Esophagus mucosa (tissue), 1 donor: ENCODE data around the gene NUDT16L1. TPM values are rescaled to one million over a fixed set of nuclear protein-coding genes. Genes with fewer than 3 reads are reported as not detected.
A peak's percentile ranks its signal among the peaks of the same experiment; 100 is the strongest.

ENCODE experiments used
- ATAC-seq: fragments of 200-7000 bp; cut with Tn5 transposase; one replicate; pipeline ENCODE4 v1.9.1; 2020
- total RNA-seq: library from RNA; stranded (reverse); gene quantifications from one replicate; pipeline ENCODE4 v1.2.4, GENCODE V29; 2023
- donor health status: DM: yes; HTN: yes; CAD: no.

Gene NUDT16L1
- total RNA-seq, 1 donor from 2014 or later = 24.2 TPM

DNA sequence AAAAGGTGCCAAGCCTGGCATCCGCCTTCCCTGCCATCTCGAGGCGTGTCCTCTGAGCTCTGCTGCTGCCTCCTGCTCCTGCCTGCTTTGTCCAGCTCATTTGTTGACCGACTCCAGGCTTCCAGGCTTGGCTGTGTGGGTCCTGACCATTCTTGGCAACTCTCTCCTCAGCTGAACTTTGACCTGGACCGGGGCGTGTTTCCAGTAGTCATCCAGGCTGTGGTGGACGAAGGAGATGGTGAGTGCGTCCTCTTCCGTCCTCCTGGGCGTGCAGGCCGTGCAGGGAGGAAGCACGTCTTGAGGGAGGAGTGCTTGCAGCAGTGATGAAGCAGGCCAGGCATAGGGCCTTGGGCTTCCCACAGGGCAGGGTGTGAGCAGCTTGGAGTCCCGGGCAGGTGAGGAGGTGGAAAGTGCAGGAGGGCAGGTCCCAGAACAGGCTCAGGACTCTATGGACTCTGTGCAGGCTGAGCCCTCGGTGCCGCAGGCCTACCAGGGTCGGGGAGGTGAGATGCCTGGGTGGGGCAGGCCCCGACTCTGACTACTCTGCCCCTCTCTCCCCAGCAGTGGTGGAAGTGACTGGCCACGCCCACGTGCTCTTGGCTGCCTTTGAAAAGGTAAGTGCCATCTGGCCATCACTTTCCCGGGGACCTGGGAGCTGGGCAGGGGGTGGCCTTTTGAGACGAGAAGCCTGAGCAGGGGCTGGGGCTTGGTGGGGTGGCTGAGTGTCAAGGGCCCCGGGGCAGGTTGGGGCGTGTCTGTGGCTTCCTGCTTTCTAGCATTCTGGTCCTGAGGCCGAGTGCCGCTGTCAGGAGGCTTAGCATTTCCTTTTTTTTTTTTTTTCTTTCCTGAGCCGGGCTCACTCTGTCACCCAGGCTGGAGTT, 28.6 kb upstream of the NUDT16L1 start:
- peak; percentile 78 for ATAC-seq

- ATAC-seq = no peak
Observed at GRCh38 chr16:4666537-4667202, 26.7 kb upstream of the NUDT16L1 start.

DNA sequence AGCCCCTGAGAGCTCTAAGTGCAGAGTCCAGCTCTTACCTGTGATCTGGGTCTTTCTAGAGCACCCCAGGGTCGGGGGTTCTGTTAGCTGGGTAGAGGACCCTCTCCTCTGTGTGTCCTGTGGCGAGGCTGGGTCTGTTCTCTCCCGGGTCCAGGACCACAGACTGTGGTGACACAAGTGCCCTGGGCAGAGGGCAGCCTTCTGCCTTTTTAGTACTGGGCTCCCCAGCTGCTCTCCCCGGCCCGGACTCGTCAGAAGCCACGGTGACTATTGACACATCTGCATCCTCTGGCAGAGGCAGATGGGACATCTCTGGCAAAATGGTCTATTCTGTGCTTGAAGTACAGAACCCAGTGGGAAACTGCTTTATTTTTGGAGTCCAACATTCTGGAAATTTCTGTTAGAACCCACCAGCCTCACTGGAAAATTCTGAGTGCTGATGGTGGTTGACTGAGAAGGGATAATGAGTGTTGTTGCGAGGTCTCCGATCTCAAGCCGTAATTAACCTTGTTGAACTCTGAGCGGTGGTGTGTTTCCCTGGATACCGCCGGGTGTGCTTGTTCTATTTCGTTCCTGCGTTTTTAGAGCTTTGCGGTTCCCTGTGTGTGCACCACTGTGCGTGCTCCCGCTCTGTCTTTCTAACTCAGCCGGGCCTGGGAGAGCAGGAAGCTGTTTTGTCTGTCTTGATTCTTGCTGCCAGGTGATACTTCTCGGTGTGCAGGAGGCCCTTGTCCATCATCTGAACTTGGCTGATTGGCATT, 26.0 kb upstream of the NUDT16L1 start:
- ATAC-seq = no peak

DNA sequence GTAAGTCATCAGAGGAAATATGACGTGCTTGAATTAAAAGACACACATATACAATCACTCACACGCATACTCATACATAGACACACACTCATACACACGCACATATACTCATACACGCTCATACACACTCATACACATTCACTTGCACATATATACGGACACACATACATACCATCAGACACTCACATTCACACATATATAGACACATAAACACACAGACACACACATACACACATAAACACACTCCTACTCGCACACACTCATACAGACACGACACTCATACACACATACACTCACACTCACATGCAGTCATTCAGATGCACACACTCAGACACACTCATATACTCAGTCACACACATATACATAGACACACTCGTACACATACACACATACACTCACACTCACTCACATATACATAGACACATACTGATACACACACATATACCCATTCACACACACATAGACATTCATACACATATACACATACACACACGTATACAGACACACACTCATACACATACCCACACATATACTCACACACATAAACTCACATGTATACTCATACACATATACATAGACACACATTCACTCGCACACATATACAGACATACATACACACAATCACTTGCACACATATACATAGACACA, 24.9 kb upstream of the NUDT16L1 start:
- no peak for ATAC-seq

DNA sequence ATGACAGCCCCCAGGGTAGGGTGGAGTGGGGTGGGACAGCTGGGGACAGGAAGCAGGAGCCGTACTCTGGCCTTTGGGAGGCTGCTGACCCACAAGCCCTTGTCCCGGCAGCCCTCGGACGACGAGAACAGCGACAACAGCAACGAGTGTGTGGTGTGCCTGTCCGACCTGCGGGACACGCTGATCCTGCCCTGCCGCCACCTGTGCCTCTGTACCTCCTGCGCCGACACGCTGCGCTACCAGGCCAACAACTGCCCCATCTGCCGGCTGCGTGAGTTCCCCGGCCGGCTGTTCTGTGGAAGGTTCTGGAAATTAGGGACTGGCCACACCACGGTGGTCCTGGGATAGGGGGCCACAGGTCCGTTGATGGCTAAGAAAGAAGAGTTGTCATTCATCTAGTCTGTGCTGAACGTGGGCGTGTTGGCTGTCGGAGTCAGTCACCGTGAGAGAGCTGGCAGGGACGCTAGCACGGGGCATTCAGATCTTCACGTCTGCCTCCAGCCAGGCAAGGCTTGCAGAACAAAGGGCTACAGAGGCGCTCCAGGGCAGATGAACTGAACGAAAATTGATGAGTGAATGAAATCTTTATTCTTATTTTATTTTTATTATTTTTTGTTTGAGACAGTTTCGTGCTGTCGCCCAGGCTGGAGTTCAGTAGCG, 19.8 kb upstream of the NUDT16L1 start:
- ATAC-seq = no peak

DNA sequence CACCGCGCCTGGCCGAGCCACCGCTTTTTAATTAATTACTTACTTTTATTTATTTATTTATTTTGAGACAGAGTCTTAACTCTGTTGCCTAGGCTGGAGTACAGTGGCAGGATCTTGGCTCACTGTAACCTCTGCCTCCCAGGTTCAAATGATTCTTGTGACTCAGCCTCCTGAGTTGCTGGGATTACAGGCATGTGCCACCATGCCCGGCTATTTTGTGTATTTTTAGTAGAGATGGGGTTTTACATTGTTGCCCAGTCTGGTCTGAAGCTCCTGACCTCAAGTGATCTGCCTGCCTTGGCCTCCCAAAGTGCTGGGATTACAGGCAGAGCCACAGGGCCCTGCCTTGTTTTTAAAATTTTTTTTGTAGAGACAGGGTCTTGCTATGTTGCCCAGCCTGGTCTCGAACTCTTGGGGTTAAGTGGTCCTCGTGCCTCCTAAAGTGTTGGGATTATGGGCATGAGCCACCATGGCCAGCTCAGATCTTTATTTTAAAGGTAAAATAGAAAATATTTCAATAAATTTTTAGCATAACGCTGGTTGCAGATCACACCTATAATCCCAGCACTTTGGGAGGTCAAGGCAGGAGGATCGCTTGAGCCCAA, 18.3 kb upstream of the NUDT16L1 start:
- ATAC-seq = no peak

DNA sequence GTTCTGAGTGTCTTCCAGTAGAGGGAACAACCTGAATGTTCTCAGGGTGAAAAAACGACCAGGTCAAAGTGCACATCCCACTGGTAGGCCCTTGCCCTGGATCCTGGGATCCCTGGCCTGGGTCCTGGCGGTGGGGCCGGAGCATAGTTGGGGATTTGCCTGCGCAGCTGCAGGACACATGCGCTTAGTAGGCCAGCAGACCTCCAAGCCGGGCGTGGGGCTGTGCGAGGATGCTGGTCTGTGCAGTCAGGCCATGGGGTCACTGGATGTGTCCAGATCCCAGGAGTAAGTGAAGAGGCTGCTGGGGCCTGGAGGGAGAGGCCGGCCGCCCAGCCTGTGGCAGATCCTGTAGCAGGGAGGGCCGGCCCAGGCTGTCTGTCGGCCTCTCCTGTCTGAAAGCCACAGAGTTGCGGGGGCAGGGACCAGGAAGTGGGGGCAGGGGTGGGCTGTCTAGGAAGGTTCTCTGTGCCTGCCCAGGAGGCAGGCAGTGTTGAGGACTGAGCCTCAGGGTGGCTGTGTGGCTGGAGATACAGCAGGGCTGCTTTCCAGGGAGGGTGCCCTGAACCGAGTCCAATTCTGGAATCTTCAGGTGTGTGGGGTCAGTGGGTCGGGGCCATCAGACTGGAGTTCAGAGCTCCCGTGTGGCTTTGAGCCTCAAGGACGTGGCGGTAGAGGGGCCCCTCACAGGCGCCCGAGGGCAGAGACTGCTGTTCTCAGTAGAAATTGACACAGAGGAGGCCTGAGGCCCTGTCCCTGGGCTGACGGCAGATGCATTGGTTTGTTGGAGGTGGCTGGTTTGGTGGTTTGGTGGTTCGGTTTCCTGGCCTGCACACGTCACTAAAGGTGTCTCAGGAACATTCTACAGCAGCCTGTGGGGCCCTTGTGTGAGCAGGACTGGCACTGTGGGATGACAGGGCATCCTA, 17.2 kb upstream of the NUDT16L1 start:
- no peak for ATAC-seq

DNA sequence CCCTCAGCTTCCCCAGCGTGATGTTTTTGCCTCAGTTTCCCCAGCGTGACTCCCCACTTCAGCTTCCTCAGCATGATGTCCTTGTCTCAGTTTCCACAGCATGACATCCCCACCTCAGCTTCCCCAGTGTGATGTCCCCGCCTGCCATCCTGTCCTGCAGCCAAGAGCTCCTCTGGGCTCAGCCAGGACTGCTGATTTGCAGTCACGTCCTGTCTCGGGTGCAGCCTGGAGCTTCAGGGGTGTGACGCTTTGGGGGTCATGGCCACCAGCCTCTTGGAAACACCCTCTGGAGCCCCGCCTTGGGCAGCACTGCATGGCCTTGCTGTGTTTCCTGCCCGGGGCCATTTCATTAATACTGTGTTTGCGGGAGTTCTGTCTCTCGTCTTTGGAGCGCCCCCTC, 16.5 kb upstream of the NUDT16L1 start:
- ATAC-seq = no peak

GRCh38 chr16:4677390-4677789, 16.0 kb upstream of the NUDT16L1 start:
- ATAC-seq = no peak

GRCh38 chr16:4677994-4678393, 15.4 kb upstream of the NUDT16L1 start:
- ATAC-seq = no peak

DNA sequence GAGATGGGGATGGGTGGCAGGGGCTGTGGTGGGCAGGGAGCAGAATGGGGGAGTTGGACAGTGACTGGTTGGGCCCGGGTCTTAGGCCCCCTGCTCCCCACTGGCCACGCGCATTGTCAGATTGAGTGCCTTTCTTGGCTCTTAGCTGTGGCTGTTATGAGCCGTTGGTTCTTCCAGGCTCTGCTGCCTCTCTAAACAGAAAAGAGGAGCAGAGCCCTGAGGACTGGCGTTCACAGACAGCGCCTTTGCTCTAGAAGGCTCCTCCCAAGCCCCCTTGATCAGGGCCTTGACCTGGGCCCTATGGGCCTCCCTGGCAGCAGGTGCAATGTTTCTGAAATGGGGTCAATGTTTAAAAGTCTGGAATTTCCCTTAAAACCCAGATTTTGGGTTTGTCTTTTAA, 14.8 kb upstream of the NUDT16L1 start:
- no peak for ATAC-seq

DNA sequence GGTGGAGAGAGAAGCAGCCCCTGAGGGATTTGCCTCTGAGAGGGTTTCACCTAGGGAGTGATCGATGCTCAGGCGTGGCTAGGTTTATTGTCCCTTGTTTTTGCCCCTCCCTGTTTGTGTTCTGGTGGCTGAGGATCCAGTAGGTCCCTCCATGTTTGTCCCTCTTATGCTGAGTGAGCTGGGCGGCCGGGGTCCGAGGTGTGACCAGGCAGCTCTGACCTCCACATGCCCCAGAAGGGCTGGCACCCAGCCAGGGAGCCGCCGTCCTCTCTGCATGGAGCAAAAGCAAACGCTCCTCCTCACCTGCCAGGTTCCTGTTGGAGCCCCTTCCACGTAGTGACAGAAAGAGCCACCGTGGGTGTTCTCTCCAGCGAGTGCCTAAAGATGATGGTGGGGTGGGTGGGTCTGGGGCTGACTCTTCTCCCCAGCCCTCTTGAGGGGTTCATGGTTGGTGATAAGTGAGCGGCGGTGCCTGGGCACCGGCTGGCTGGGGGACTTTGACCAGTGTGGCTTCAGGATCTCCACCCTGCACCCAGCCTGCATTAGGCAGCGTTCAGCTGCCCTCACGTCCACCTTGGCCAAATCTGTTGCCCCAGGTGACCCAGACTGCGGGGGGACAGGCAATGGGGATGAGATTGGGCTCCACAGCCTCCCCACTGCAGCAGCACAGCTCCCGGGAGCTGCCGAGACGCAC, 14.1 kb upstream of the NUDT16L1 start:
- no peak for ATAC-seq

GRCh38 chr16:4679850-4680636, 13.3 kb upstream of the NUDT16L1 start:
- ATAC-seq = peak; percentile 68

GRCh38 chr16:4680673-4681470, 12.5 kb upstream of the NUDT16L1 start:
- no peak for ATAC-seq

DNA sequence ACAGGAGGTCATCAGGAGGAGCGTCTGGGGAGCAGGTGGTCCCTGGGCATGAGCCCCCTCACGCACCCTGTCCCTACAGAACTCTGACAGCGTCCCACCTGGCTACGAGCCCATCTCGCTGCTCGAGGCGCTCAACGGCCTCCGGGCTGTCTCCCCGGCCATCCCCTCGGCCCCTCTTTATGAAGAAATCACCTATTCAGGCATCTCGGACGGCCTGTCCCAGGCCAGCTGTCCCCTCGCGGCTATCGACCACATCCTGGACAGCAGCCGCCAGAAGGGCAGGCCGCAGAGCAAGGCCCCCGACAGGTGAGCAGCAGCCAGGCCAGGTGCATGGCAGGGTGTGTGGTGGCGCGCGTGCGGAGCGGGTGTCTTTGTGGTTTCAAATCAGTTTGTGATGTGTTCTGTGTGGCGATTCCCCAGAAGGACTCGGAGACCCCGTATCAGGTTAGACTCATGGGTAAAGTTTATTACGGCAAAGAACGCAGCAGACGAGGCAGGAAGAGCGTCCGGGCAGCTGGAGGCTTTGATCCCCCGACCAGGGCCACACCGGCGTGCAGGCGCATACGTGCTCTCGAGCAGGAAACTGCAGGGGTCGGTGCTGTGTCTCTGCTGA, 11.8 kb upstream of the NUDT16L1 start:
- no peak for ATAC-seq

DNA sequence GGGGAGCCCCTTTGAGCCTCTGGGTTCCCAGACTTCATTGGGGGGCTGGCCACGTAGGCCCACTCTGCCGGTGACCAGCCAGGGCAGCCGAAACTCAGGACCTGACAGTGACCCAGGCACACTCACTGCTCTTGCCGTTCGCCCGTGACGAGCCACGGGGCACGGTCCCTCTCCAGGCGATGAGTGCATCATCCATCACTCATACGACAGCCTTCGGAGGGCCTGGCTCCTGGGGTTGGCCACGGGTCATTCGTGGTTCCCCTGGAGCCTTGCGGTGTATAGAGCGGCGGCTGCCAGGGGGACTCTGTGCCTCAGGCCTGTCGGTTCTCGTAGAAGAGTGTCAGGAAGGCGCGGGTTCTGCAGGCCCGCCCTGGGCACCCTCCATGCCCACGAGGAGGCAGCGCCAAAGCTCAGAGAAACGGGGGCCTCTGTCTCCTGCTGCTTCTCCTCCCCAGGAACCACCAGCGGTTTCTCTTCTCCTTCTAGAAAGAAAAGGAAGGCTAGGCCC, 11.2 kb upstream of the NUDT16L1 start:
- ATAC-seq = peak; percentile 24

DNA sequence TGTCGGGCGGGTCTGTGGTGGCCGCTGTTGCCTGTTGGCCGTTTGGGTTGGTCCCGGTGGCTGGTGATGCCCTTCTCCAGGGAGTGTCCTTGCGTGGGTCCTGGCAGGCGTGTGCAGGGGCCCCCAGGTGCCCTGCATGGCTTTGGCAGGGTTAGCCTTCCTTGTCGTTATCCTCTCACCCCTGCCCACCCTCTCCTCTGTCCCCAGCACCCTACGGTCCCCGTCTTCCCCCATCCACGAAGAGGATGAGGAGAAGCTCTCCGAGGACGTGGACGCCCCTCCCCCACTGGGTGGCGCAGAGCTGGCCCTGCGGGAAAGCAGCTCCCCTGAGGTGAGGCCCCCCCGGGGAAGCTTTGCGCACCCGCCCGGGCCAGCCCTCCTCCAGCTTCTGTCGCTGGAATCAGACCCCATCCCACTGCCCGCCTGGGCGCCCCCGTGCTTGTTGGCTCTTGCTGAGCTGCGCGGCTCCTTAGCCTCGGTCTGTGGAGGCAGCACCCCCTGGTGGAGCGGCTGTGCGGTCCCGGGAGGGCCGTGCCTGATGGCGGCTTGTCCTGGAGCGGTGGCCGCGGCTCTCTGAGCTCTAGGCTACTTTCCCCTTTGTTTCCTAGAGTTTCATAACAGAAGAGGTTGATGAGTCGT, 10.6 kb upstream of the NUDT16L1 start:
- peak; percentile 22 for ATAC-seq
